Measurements from ENCODE around the gene NHLH1. TPM values are rescaled to one million over a fixed set of nuclear protein-coding genes. Genes with fewer than 3 reads are reported as not detected.

The NHLH1 gene
- total RNA-seq, 4 donors from 2014 or later, result 0.46 TPM; not detected in 3

- ATAC-seq (ENCODE audit: low FRiP score) (no peak), DNase-seq (ENCODE audit: low spot score) (no peak)
- no peak for TF ChIP-seq CTCF (IDR thresholded peaks at IDR 0.05)
Observed at GRCh38 chr1:160406131-160406968, 39.5 kb downstream of the NHLH1 start.

GRCh38 chr1:160407839-160408801 is 41.2 kb downstream of the NHLH1 start:
- TF ChIP-seq CTCF (IDR thresholded peaks at IDR 0.05), result no peak
- ATAC-seq (ENCODE audit: low FRiP score), result no peak
- DNase-seq (ENCODE audit: low spot score), result no peak

- DNase-seq (ENCODE audit: low spot score) (no peak), ATAC-seq (ENCODE audit: low FRiP score) (no peak)
- TF ChIP-seq CTCF (IDR thresholded peaks at IDR 0.05), result no peak
Observed at GRCh38 chr1:160408864-160409263, 42.0 kb downstream of the NHLH1 start.

GRCh38 chr1:160409486-160409885 is 42.6 kb downstream of the NHLH1 start:
- no peak for ATAC-seq (ENCODE audit: low FRiP score)
- no peak for TF ChIP-seq CTCF (IDR thresholded peaks at IDR 0.05)
- no peak for DNase-seq (ENCODE audit: low spot score)

DNA sequence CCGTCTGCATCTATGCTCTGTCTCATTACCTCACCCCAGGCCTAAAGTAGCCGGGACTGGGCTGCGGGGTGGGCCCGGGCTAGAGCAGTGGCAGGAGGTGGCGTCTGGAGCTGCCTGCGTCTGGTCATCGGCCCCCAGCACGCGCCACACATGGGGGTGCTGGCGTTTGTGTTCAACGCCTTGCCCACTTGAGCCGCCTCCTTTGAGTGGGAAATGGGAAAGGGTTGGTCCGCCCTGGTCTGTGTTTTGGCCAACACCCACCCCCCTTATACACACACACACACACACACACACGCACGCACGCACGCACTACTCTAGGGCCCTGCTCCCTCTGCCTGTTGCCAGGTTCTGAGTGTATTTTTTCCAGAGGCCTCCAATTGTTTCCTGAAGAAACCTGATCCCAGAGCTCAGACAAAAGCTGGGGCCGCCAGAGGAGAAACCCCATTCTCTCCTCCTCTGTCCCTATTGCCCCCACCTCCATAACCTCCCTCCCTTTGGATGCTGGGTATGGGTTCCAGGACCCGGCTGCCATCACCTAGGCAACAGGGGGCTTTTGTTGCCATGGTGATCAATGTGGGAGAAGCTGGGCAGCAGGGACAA is 43.6 kb downstream of the NHLH1 start:
- TF ChIP-seq CTCF (IDR thresholded peaks at IDR 0.05), result no peak
- DNase-seq (ENCODE audit: low spot score) (no peak), ATAC-seq (ENCODE audit: low FRiP score) (no peak)

- ATAC-seq (ENCODE audit: low FRiP score) (no peak), DNase-seq (ENCODE audit: low spot score) (no peak)
- no peak for TF ChIP-seq CTCF (IDR thresholded peaks at IDR 0.05)
Observed at GRCh38 chr1:160411271-160412027, 44.6 kb downstream of the NHLH1 start.
